GM23248 (cell line): ENCODE data around the gene KMT2B. TPM values are rescaled to one million over a fixed set of nuclear protein-coding genes. Genes with fewer than 3 reads are reported as not detected.
"Not testable (repeated sequence)": the region's sequence is repeated elsewhere in the genome, so short reads cannot be mapped to it uniquely, and the experiment has no call there.

Experiments
- DNase-seq: peaks from one replicate; pipeline ENCODE4 v3.0.0-alpha.2; 2015
- H2AFZ ChIP-seq: fragments of 200-600 bp; sonication (generic); 2 replicates; pipeline ENCODE4 v1.6.1; 2016; ENCODE audit warnings: antibody characterized with exemption
- H3F3A ChIP-seq: fragments of 200-600 bp; sonication (generic); 2 replicates; pipeline ENCODE4 v1.6.1; 2016; ENCODE audit warnings: mild to moderate bottlenecking, antibody characterized with exemption, mixed run types; ENCODE audit not compliant: insufficient read depth
- H3K27ac ChIP-seq: fragments of 200-600 bp; sonication (generic); 2 replicates; pipeline ENCODE4 v1.5.1; 2016; ENCODE audit warnings: mild to moderate bottlenecking
- H3K27me3 ChIP-seq: fragments of 200-600 bp; sonication (generic); replicated peaks from 2 replicates; pipeline ENCODE4 v1.6.1; 2016; ENCODE audit warnings: mild to moderate bottlenecking; ENCODE audit not compliant: insufficient read depth
- H3K36me3 ChIP-seq: fragments of 200-600 bp; sonication (generic); 2 replicates; pipeline ENCODE4 v1.6.1; 2016; ENCODE audit warnings: low read depth, mild to moderate bottlenecking
- H3K4me1 ChIP-seq: fragments of 200-600 bp; sonication (generic); 2 replicates; pipeline ENCODE4 v1.6.1; 2016; ENCODE audit warnings: mild to moderate bottlenecking; ENCODE audit not compliant: insufficient read depth
- H3K4me2 ChIP-seq: fragments of 200-600 bp; sonication (generic); one replicate; pipeline ENCODE4 v1.6.1; 2016; ENCODE audit warnings: mild to moderate bottlenecking; ENCODE audit not compliant: unreplicated experiment
- H3K4me3 ChIP-seq: fragments of 200-600 bp; sonication (generic); 2 replicates; pipeline ENCODE4 v1.5.1; 2016; ENCODE audit warnings: mild to moderate bottlenecking
- H3K79me2 ChIP-seq: fragments of 200-600 bp; sonication (generic); 2 replicates; pipeline ENCODE4 v1.6.1; 2016; ENCODE audit warnings: mild to moderate bottlenecking; ENCODE audit not compliant: insufficient read depth
- H3K9ac ChIP-seq: fragments of 200-600 bp; sonication (generic); 2 replicates; pipeline ENCODE4 v1.6.1; 2016; ENCODE audit warnings: mild to moderate bottlenecking
- H3K9me2 ChIP-seq: fragments of 200-600 bp; sonication (generic); 2 replicates; pipeline ENCODE4 v1.6.1; 2016; ENCODE audit warnings: mixed run types, mild to moderate bottlenecking, moderate library complexity; ENCODE audit not compliant: insufficient read depth
- H3K9me3 ChIP-seq: fragments of 200-600 bp; sonication (generic); one replicate; pipeline ENCODE4 v1.6.1; 2017; ENCODE audit warnings: low read depth
- H4K20me1 ChIP-seq: fragments of 200-600 bp; sonication (generic); 2 replicates; pipeline ENCODE4 v1.6.0; 2016; ENCODE audit not compliant: insufficient read depth
- EZH2 ChIP-seq: fragments of 200-600 bp; sonication (generic); IDR thresholded peaks from 2 replicates; pipeline ENCODE4 v1.6.1; 2018; ENCODE audit warnings: antibody characterized with exemption, mild to moderate bottlenecking; ENCODE audit not compliant: insufficient read depth, poor library complexity, severe bottlenecking
- EZH2phosphoT487 ChIP-seq: fragments of 200-600 bp; sonication (generic); IDR thresholded peaks from 2 replicates; pipeline ENCODE4 v1.6.1; 2018; ENCODE audit warnings: antibody characterized with exemption, moderate library complexity, mild to moderate bottlenecking, low read depth; ENCODE audit not compliant: insufficient read depth
- WGBS, 2 experiments: methylation state at CpG; one replicate each; pipeline ENCODE4 v1.1.6; 2015 to 2017; ENCODE audit warnings: low lambda C conversion rate in 2 of 2, low coverage in 1 of 2; ENCODE audit errors: missing lambda C conversion rate in 2 of 2; 5-methylcytosine and 5-hydroxymethylcytosine counted together
- in situ Hi-C: fragments of 300-500 bp; cut with MboI; formaldehyde crosslinking; loops from 2 replicates; pipeline ENCODE4 v1.15.0; 2020
- polyA plus RNA-seq: library from polyadenylated mRNA; unstranded; fragments of >200 nt; fragmentation: Nextera tagmentation; extraction: Ambion mirVana; gene quantifications from 2 replicates; pipeline ENCODE4 v1.2.1, GENCODE V29; 2016
- total RNA-seq: library from RNA; depleted of rRNA; stranded (reverse); fragments of >200 nt; shearing (Covaris generic); gene quantifications from 2 replicates; pipeline ENCODE4 v1.2.3, GENCODE V29; 2014

The KMT2B gene
- total and polyA plus RNA-seq, 2 experiments from 2014 or later: 4.1 to 7.5 TPM

- Histone ChIP-seq H3K27me3 (no peaks in the 10 kb centered on the region), H3K27ac (no peak overlapping the region), H3K4me1 (no peaks in the 10 kb centered on the region), H3K9ac (no peak overlapping the region), H3K4me2 (no peak overlapping the region), H3K4me3 (no peak overlapping the region), H2AFZ (no peak overlapping the region), H4K20me1 (no peaks in the 10 kb centered on the region), H3K36me3 (peaks cover 5% of the 10 kb centered on the region; the same call in 1 of the 2 replicates), H3F3A (no peaks in the 10 kb centered on the region), H3K9me2 (no peaks in the 10 kb centered on the region), H3K79me2 (no peaks in the 10 kb centered on the region), H3K9me3 (no peaks in the 10 kb centered on the region)
- no peak for DNase-seq
- in situ Hi-C loops: no loop called here
- 85 to 92% methylated on average over 5 to 11 of the region's 11 CpGs for WGBS, 2 experiments
- TF ChIP-seq EZH2phosphoT487 (no peak), EZH2 (no peak)
Observed at GRCh38 chr19:35766571-35767104, 48.8 kb downstream of the KMT2B start.

- Histone ChIP-seq H3K9ac (no peak overlapping the region), H4K20me1 (no peaks in the 10 kb centered on the region), H3F3A (peaks cover 3% of the 10 kb centered on the region), H3K9me3 (no peaks in the 10 kb centered on the region), H3K4me1 (no peaks in the 10 kb centered on the region), H2AFZ (no peak overlapping the region), H3K4me2 (no peak overlapping the region), H3K79me2 (no peaks in the 10 kb centered on the region), H3K36me3 (no peaks in the 10 kb centered on the region; the same call in 1 of the 2 replicates), H3K4me3 (no peak overlapping the region), H3K27ac (no peak overlapping the region), H3K27me3 (no peaks in the 10 kb centered on the region), H3K9me2 (no peaks in the 10 kb centered on the region)
- in situ Hi-C loops: no loop called here
- WGBS, 2 experiments: 85 to 95% methylated on average over 15 to 34 of the region's 34 CpGs
- DNase-seq: no peak
- TF ChIP-seq EZH2 (no peak), EZH2phosphoT487 (no peak)
Observed at GRCh38 chr19:35767288-35768081, 49.7 kb downstream of the KMT2B start.

GRCh38 chr19:35768082-35768421 is 50.2 kb downstream of the KMT2B start:
- Histone ChIP-seq H3K4me2 (no peak overlapping the region), H3K27ac (no peak overlapping the region), H3K4me1 (no peaks in the 10 kb centered on the region), H3K79me2 (no peaks in the 10 kb centered on the region), H3K27me3 (no peaks in the 10 kb centered on the region), H3K4me3 (no peak overlapping the region), H3K36me3 (no peaks in the 10 kb centered on the region; the same call in 1 of the 2 replicates), H3K9me3 (no peaks in the 10 kb centered on the region), H3F3A (peaks cover 9% of the 10 kb centered on the region), H2AFZ (no peak overlapping the region), H4K20me1 (no peaks in the 10 kb centered on the region), H3K9ac (no peak overlapping the region), H3K9me2 (no peaks in the 10 kb centered on the region)
- WGBS, 2 experiments: 87 to 94% methylated on average over 15 of the region's 15 CpGs
- in situ Hi-C loops: no loop called here
- DNase-seq: no peak
- TF ChIP-seq EZH2: no peak
- no peak for TF ChIP-seq EZH2phosphoT487

GRCh38 chr19:35772362-35772761 is 54.6 kb downstream of the KMT2B start:
- H2AFZ ChIP-seq, DNase-seq, H3K4me3 ChIP-seq, H3K27me3 ChIP-seq, H3K9me2 ChIP-seq, H3K4me1 ChIP-seq, in situ Hi-C loops, H3K36me3 ChIP-seq, H3K27ac ChIP-seq, H3K79me2 ChIP-seq, H3K4me2 ChIP-seq, H3K9me3 ChIP-seq, H3K9ac ChIP-seq, H4K20me1 ChIP-seq: not testable (repeated sequence)
- H3F3A ChIP-seq: peaks cover 12% of the 10 kb centered on the region
- WGBS, 2 experiments: 81 to 83% methylated on average over 5 of the region's 5 CpGs
